NAMALWA (cell line): ENCODE measurements around the gene SOAT2.
A peak's percentile ranks its signal among the peaks of the same experiment; 100 is the strongest.

Experiments used
- DNase-seq: peaks from one replicate; pipeline ENCODE4 v3.0.0-alpha.2; 2015; ENCODE audit warnings: low spot score

Gene SOAT2

GRCh38 chr12:53064613-53065436 is 38.5 kb upstream of the SOAT2 start:
- DNase-seq, result no peak

GRCh38 chr12:53065470-53065869 is 37.8 kb upstream of the SOAT2 start:
- no peak for DNase-seq

- DNase-seq, result peak; percentile 67
Observed at GRCh38 chr12:53065975-53066931, 37.0 kb upstream of the SOAT2 start.

GRCh38 chr12:53067074-53067992 is 36.0 kb upstream of the SOAT2 start:
- no peak for DNase-seq

- no peak for DNase-seq
Observed at GRCh38 chr12:53067993-53068770, 35.1 kb upstream of the SOAT2 start.

GRCh38 chr12:53068811-53069585 is 34.3 kb upstream of the SOAT2 start:
- DNase-seq, result no peak

GRCh38 chr12:53069621-53070410 is 33.5 kb upstream of the SOAT2 start:
- DNase-seq, result no peak

- DNase-seq, result peak; percentile 36
Observed at GRCh38 chr12:53070877-53071492, 32.3 kb upstream of the SOAT2 start.

GRCh38 chr12:53071591-53072551 is 31.4 kb upstream of the SOAT2 start:
- no peak for DNase-seq

GRCh38 chr12:53073881-53074280 is 29.4 kb upstream of the SOAT2 start:
- no peak for DNase-seq

- no peak for DNase-seq
Observed at GRCh38 chr12:53074283-53074998, 28.8 kb upstream of the SOAT2 start.

GRCh38 chr12:53074999-53075370 is 28.3 kb upstream of the SOAT2 start:
- DNase-seq, result no peak

- DNase-seq, result no peak
Observed at GRCh38 chr12:53076461-53076860, 26.8 kb upstream of the SOAT2 start.

- no peak for DNase-seq
Observed at GRCh38 chr12:53077030-53077429, 26.3 kb upstream of the SOAT2 start.

GRCh38 chr12:53078425-53079225 is 24.7 kb upstream of the SOAT2 start:
- DNase-seq, result peak; percentile 84
